ENCODE data around the gene KRTCAP3. TPM values are rescaled to one million over a fixed set of nuclear protein-coding genes. Genes with fewer than 3 reads are reported as not detected.
A peak's percentile ranks its signal among the peaks of the same experiment; 100 is the strongest.

Gene KRTCAP3
- total RNA-seq, 1 experiment from 2014 or later, result 47.8 TPM

- Histone ChIP-seq H3K4me1 (peaks cover 9% of the 10 kb centered on the region; the same call in 1 of the 2 replicates), H3K36me3 (ENCODE audit: control insufficient read depth, insufficient read depth, low read length) (no peaks in the 10 kb centered on the region), H3K9me3 (no peaks in the 10 kb centered on the region), H3K4me3 (ENCODE audit: low read depth, low read length) (peak within 1 kb of the TSS; percentile 46), H3K27me3 (replicated peaks; ENCODE audit: control insufficient read depth, insufficient read depth, low read length) (no peaks in the 10 kb centered on the region)
- CTCF ChIA-PET, result no interaction called here
- intact Hi-C loops (cut with micrococcal nuclease; ENCODE audit: unreplicated experiment), result loop anchor here (1.0 to 10.0 kb wide), 3 partner anchors 47 to 85 kb away; partner anchors contain the start of genes KRTCAP3 and PPM1G
- Mint-ChIP-seq H3K4me1 (ENCODE audit: low read depth, unreplicated experiment) (peaks cover 6% of the 10 kb centered on the region), H3K4me3 (ENCODE audit: unreplicated experiment) (peak within 1 kb of the TSS; percentile 85), H3K36me3 (ENCODE audit: insufficient read depth, unreplicated experiment) (peaks cover 7% of the 10 kb centered on the region), H3K27ac (ENCODE audit: unreplicated experiment) (peak within 1 kb of the TSS; percentile 92), H3K27me3 (ENCODE audit: insufficient read depth, unreplicated experiment) (peaks cover 2% of the 10 kb centered on the region), H3K9me3 (ENCODE audit: unreplicated experiment) (no peaks in the 10 kb centered on the region)
- no peak for TF ChIP-seq CTCF (IDR thresholded peaks at IDR 0.05; ENCODE audit: insufficient read depth in 1 of 2, low read depth in 1 of 2, low read length in 1 of 2, severe bottlenecking in 1 of 2, unreplicated experiment in 1 of 2)
- TSS peak; percentile 97 for BruUV-seq (replicated peaks)
- peak; percentile 99 to 100 for DNase-seq
- POLR2A ChIA-PET, result no interaction called here
Observed at GRCh38 chr2:27489498-27490397, 47.6 kb downstream of the KRTCAP3 start, which contains the start of gene IFT172. Gene IFT172 (minus strand): TSS chr2:27489743. CDS start chr2:27489653, 90 bp downstream.

GRCh38 chr2:27492557-27492956 lies 50.4 kb downstream of the KRTCAP3 start:
- Mint-ChIP-seq H3K27ac (ENCODE audit: unreplicated experiment) (no peak overlapping the region), H3K4me3 (ENCODE audit: unreplicated experiment) (no peak overlapping the region), H3K9me3 (ENCODE audit: unreplicated experiment) (no peaks in the 10 kb centered on the region), H3K4me1 (ENCODE audit: low read depth, unreplicated experiment) (peaks cover 14% of the 10 kb centered on the region), H3K27me3 (ENCODE audit: insufficient read depth, unreplicated experiment) (peaks cover 2% of the 10 kb centered on the region), H3K36me3 (ENCODE audit: insufficient read depth, unreplicated experiment) (peaks cover 7% of the 10 kb centered on the region)
- ChIA-PET CTCF (no interaction called here), POLR2A (no interaction called here)
- DNase-seq, result no peak
- intact Hi-C loops (cut with micrococcal nuclease; ENCODE audit: unreplicated experiment), result loop anchor here (10.0 kb wide), 1 partner anchor 88 kb away; the partner anchor contains the start of gene PPM1G
- no TSS peak for BruUV-seq (replicated peaks)
- Histone ChIP-seq H3K4me3 (ENCODE audit: low read depth, low read length) (no peak overlapping the region), H3K27me3 (replicated peaks; ENCODE audit: control insufficient read depth, insufficient read depth, low read length) (no peaks in the 10 kb centered on the region), H3K9me3 (no peaks in the 10 kb centered on the region), H3K36me3 (ENCODE audit: control insufficient read depth, insufficient read depth, low read length) (no peaks in the 10 kb centered on the region), H3K4me1 (peaks cover 28% of the 10 kb centered on the region; the same call in 1 of the 2 replicates)
- TF ChIP-seq CTCF (IDR thresholded peaks at IDR 0.05; ENCODE audit: insufficient read depth in 1 of 2, low read depth in 1 of 2, low read length in 1 of 2, severe bottlenecking in 1 of 2, unreplicated experiment in 1 of 2), result no peak

GRCh38 chr2:27493948-27494283 lies 51.7 kb downstream of the KRTCAP3 start:
- H3K4me1 Mint-ChIP-seq (ENCODE audit: low read depth, unreplicated experiment), result peaks cover 14% of the 10 kb centered on the region
- BruUV-seq (replicated peaks), result no TSS peak
- Histone ChIP-seq H3K4me3 (ENCODE audit: low read depth, low read length) (no peak overlapping the region), H3K9me3 (no peaks in the 10 kb centered on the region), H3K36me3 (ENCODE audit: control insufficient read depth, insufficient read depth, low read length) (no peaks in the 10 kb centered on the region), H3K4me1 (peaks cover 28% of the 10 kb centered on the region; the same call in 1 of the 2 replicates), H3K27me3 (replicated peaks; ENCODE audit: control insufficient read depth, insufficient read depth, low read length) (no peaks in the 10 kb centered on the region)
- intact Hi-C loops (cut with micrococcal nuclease; ENCODE audit: unreplicated experiment), result loop anchor here (10.0 kb wide), 1 partner anchor 89 kb away; the partner anchor contains the start of gene PPM1G
- no peak overlapping the region for H3K27ac Mint-ChIP-seq (ENCODE audit: unreplicated experiment)
- no peak for TF ChIP-seq CTCF (IDR thresholded peaks at IDR 0.05; ENCODE audit: insufficient read depth in 1 of 2, low read depth in 1 of 2, low read length in 1 of 2, severe bottlenecking in 1 of 2, unreplicated experiment in 1 of 2)
- H3K27me3 Mint-ChIP-seq (ENCODE audit: insufficient read depth, unreplicated experiment), result peaks cover 2% of the 10 kb centered on the region
- peaks cover 7% of the 10 kb centered on the region for H3K36me3 Mint-ChIP-seq (ENCODE audit: insufficient read depth, unreplicated experiment)
- DNase-seq, result no peak
- H3K4me3 Mint-ChIP-seq (ENCODE audit: unreplicated experiment), result peak overlapping the region; percentile 63
- CTCF ChIA-PET, result no interaction called here
- no peaks in the 10 kb centered on the region for H3K9me3 Mint-ChIP-seq (ENCODE audit: unreplicated experiment)
- POLR2A ChIA-PET, result no interaction called here

Other genes starting within 250 kb of the KRTCAP3 start
- gene ATRAID, start 230.3 kb upstream of the KRTCAP3 start, total RNA-seq (2022), result 150 and 157 TPM in 2 replicates
- 93.7 and 98.2 TPM in 2 replicates for gene SLC5A6, start 230.1 kb upstream of the KRTCAP3 start, total RNA-seq (2022)
- 86.4 and 103 TPM in 2 replicates for gene CAD, start 225.0 kb upstream of the KRTCAP3 start, total RNA-seq (2022)
- 3.9 and 4.3 TPM in 2 replicates for gene SLC30A3, start 179.3 kb upstream of the KRTCAP3 start, total RNA-seq (2022)
- 0.25 and 0.51 TPM in 2 replicates for gene DNAJC5G, start 166.9 kb upstream of the KRTCAP3 start, total RNA-seq (2022)
- gene TRIM54, start 160.0 kb upstream of the KRTCAP3 start, total RNA-seq (2022), result 0.25 TPM in 1 of 2 replicates, not detected in the other
- gene UCN, start 133.9 kb upstream of the KRTCAP3 start, total RNA-seq (2022), result 0.86 TPM in 1 of 2 replicates, not detected in the other
- gene MPV17, start 119.3 kb upstream of the KRTCAP3 start, total RNA-seq (2022), result 43.4 and 50.6 TPM in 2 replicates
- 81.0 and 91.4 TPM in 2 replicates for gene GTF3C2, start 85.6 kb upstream of the KRTCAP3 start, total RNA-seq (2022)
- 79.7 and 91.3 TPM in 2 replicates for gene EIF2B4, start 72.0 kb upstream of the KRTCAP3 start, total RNA-seq (2022)
- 98.7 and 108 TPM in 2 replicates for gene SNX17, start 71.8 kb upstream of the KRTCAP3 start, total RNA-seq (2022)
- 18.2 and 19.2 TPM in 2 replicates for gene ZNF513, start 61.6 kb upstream of the KRTCAP3 start, total RNA-seq (2022)
- gene PPM1G, start 32.8 kb upstream of the KRTCAP3 start, total RNA-seq (2022), result 140 and 149 TPM in 2 replicates
- 148 and 169 TPM in 2 replicates for gene NRBP1, start 13.8 kb upstream of the KRTCAP3 start, total RNA-seq (2022)
- gene IFT172, start 47.4 kb downstream of the KRTCAP3 start, total RNA-seq (2022), result 17.2 and 21.9 TPM in 2 replicates
- 2.4 and 2.5 TPM in 2 replicates for gene FNDC4, start 52.8 kb downstream of the KRTCAP3 start, total RNA-seq (2022)
- 0.65 TPM in 1 of 2 replicates, not detected in the other for gene GCKR, start 54.5 kb downstream of the KRTCAP3 start, total RNA-seq (2022)
- 33.9 and 38.9 TPM in 2 replicates for gene ZNF512, start 140.7 kb downstream of the KRTCAP3 start, total RNA-seq (2022)
- 3.9 and 4.7 TPM in 2 replicates for gene CCDC121, start 186.6 kb downstream of the KRTCAP3 start, total RNA-seq (2022)
- 45.9 and 60.9 TPM in 2 replicates for gene GPN1, start 186.7 kb downstream of the KRTCAP3 start, total RNA-seq (2022)
- gene SUPT7L, start 221.2 kb downstream of the KRTCAP3 start, total RNA-seq (2022), result 42.4 and 43.5 TPM in 2 replicates
- gene SLC4A1AP, start 221.5 kb downstream of the KRTCAP3 start, total RNA-seq (2022), result 33.8 and 34.3 TPM in 2 replicates